Measurements from ENCODE around the gene HPSE. TPM values are rescaled to one million over a fixed set of nuclear protein-coding genes. Genes with fewer than 3 reads are reported as not detected.
"Not testable (repeated sequence)": the region's sequence is repeated elsewhere in the genome, so short reads cannot be mapped to it uniquely, and the experiment has no call there.

Gene HPSE
- total and polyA plus RNA-seq, 9 of the 15 experiments (the other 6 are each of a cell fraction or from before 2014, with no cell fraction given) = 0.01 to 0.42 (median 0.14) TPM; not detected in 1

DNA sequence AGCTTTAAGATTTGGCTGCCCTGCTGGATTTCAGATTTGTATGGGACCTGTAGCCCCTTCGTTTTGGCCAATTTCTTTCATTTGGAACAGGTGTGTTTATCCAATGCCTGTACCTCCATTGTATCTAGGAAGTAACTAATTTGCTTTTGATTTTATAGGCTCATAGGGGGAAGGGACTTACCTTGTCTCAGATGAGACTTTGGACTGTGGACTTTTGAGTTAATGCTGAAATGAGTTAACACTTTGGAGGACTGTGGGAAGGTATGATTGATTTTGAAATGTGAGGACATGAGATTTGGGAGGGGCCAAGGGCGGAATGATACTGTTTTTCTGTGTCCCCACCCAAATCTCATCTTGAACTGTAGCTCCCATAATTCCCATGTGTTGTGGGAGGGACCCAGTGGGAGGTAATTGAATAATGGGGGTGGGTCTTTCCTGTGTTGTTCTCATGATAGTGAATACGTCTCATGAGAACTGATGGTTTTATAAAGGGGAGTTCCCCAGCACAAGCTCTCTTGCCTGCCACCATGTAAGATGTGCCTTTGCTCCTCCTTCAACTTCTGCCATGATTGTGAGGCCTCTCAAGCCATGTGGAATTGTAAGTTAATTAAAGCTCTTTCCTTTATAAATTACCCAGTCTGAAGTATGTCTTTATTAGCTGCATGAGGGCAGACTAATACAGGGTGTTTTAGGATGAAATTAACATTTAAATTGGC, 44.4 kb downstream of the HPSE start:
- H3K9me1 ChIP-seq (ENCODE audit: control insufficient read depth, insufficient read depth, low read length); in situ Hi-C loops (cut with MboI); CTCF ChIA-PET (ENCODE audit: low intra/inter-chr PET ratio); DNase-seq (ENCODE audit: extremely low read depth in 1 of 4, low spot score in 3 of 4); BruUV-seq (replicated peaks); POLR2A ChIA-PET; H2AFZ ChIP-seq (ENCODE audit: low read depth, low read length); H3K9ac ChIP-seq (ENCODE audit: insufficient read depth in 1 of 2, low read depth in 2 of 2, low read length in 2 of 2); H3K36me3 ChIP-seq (ENCODE audit: control insufficient read depth, insufficient read depth, low read length); H4K20me1 ChIP-seq (replicated peaks; ENCODE audit: control insufficient read depth, insufficient read depth, low read length); H3K4me1 ChIP-seq (replicated peaks in 1 of 2; ENCODE audit: control insufficient read depth in 2 of 2, insufficient read depth in 2 of 2, low read length in 2 of 2); H3K4me3 ChIP-seq; FAIRE-seq; H3K27me3 ChIP-seq (ENCODE audit: control insufficient read depth in 2 of 2, insufficient read depth in 2 of 2, low read length in 2 of 2); H3K9me3 ChIP-seq (replicated peaks; ENCODE audit: control insufficient read depth, insufficient read depth, low read depth, low read length); ATAC-seq; H3K4me2 ChIP-seq (ENCODE audit: insufficient read depth, low read length); intact Hi-C loops (cut with micrococcal nuclease); H3K27ac ChIP-seq (ENCODE audit: extremely low read depth, low read depth, low read length); H3K79me2 ChIP-seq (ENCODE audit: control insufficient read depth, insufficient read depth, low read length): not testable (repeated sequence)
- WGBS (ENCODE audit: insufficient coverage, low coverage, missing lambda C conversion rate) = 4% methylated on average over 3 of the region's 3 CpGs
- TF ChIP-seq ZNF431 (CRISPR knock-in tag; IDR thresholded peaks at IDR 0.05) (peak; percentile 90), ZFP36 (IDR thresholded peaks at IDR 0.05; ENCODE audit: low read depth, low read length, partially characterized antibody) (peak; percentile 27)

DNA sequence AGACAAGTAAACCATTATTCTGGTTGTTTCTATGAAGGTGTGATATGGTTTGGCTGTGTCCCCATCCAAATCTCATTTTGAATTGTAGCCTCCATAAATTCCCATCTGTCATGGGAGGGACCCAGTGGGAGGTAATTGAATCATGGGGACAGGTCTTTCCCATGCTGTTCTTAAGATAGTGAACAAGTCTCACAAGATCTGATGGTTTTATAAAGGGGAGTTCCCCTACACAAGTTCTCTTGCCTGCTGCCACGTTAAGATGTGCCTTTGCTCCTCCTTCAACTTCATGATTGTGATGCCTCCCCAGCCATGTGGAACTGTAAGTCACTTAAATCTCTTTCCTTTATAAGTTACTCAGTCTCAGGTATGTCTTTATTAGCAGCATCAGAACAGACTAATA, 46.3 kb downstream of the HPSE start:
- H3K4me3 ChIP-seq; H3K36me3 ChIP-seq (ENCODE audit: control insufficient read depth, insufficient read depth, low read length); H3K9ac ChIP-seq (ENCODE audit: insufficient read depth in 1 of 2, low read depth in 2 of 2, low read length in 2 of 2); H3K4me1 ChIP-seq (replicated peaks in 1 of 2; ENCODE audit: control insufficient read depth in 2 of 2, insufficient read depth in 2 of 2, low read length in 2 of 2); H3K79me2 ChIP-seq (ENCODE audit: control insufficient read depth, insufficient read depth, low read length); BruUV-seq (replicated peaks); H3K4me2 ChIP-seq (ENCODE audit: insufficient read depth, low read length); H3K9me3 ChIP-seq (replicated peaks; ENCODE audit: control insufficient read depth, insufficient read depth, low read depth, low read length); CTCF ChIA-PET (ENCODE audit: low intra/inter-chr PET ratio); H3K27ac ChIP-seq (ENCODE audit: extremely low read depth, low read depth, low read length); intact Hi-C loops (cut with micrococcal nuclease); DNase-seq (ENCODE audit: extremely low read depth in 1 of 4, low spot score in 3 of 4); H3K27me3 ChIP-seq (ENCODE audit: control insufficient read depth in 2 of 2, insufficient read depth in 2 of 2, low read length in 2 of 2); H2AFZ ChIP-seq (ENCODE audit: low read depth, low read length); POLR2A ChIA-PET; FAIRE-seq; ATAC-seq; H3K9me1 ChIP-seq (ENCODE audit: control insufficient read depth, insufficient read depth, low read length); H4K20me1 ChIP-seq (replicated peaks; ENCODE audit: control insufficient read depth, insufficient read depth, low read length); in situ Hi-C loops (cut with MboI): not testable (repeated sequence)
- 0% methylated on average over 1 of the region's 1 CpG for WGBS (ENCODE audit: insufficient coverage, low coverage, missing lambda C conversion rate)

Data from K562 (cell line).